Ecto neural progenitor cell (in vitro differentiated cells): ENCODE data around the gene AGFG2.
"Not testable (repeated sequence)": the region's sequence is repeated elsewhere in the genome, so short reads cannot be mapped to it uniquely, and the experiment has no call there.

Source experiments
- DNase-seq: peaks from one replicate; pipeline ENCODE4 v3.0.0-alpha.2; 2018; ENCODE audit warnings: low spot score

The AGFG2 gene

GRCh38 chr7:100520138-100520537 lies 18.9 kb upstream of the AGFG2 start:
- DNase-seq: no peak

GRCh38 chr7:100521076-100521475 lies 17.9 kb upstream of the AGFG2 start:
- no peak for DNase-seq

GRCh38 chr7:100521909-100522593 lies 17.0 kb upstream of the AGFG2 start:
- DNase-seq: not testable (repeated sequence)

- DNase-seq: not testable (repeated sequence)
Observed at GRCh38 chr7:100523192-100523591, 15.8 kb upstream of the AGFG2 start.

- not testable (repeated sequence) for DNase-seq
Observed at GRCh38 chr7:100528108-100528866, 10.7 kb upstream of the AGFG2 start.

- DNase-seq: no peak
Observed at GRCh38 chr7:100532165-100533022, 6.6 kb upstream of the AGFG2 start.

GRCh38 chr7:100535982-100536381 lies 3.0 kb upstream of the AGFG2 start:
- not testable (repeated sequence) for DNase-seq

GRCh38 chr7:100536695-100537094 lies 2.3 kb upstream of the AGFG2 start:
- not testable (repeated sequence) for DNase-seq

GRCh38 chr7:100538348-100538653 lies 702 bp upstream of the AGFG2 start:
- DNase-seq: no peak

- no peak for DNase-seq
Observed at GRCh38 chr7:100539436-100540006, 518 bp downstream of the AGFG2 start.

GRCh38 chr7:100540073-100540723 lies 1.2 kb downstream of the AGFG2 start:
- no peak for DNase-seq

- not testable (repeated sequence) for DNase-seq
Observed at GRCh38 chr7:100541309-100541708, 2.3 kb downstream of the AGFG2 start.

GRCh38 chr7:100543586-100543985 lies 4.6 kb downstream of the AGFG2 start:
- DNase-seq: no peak

GRCh38 chr7:100544386-100544785 lies 5.4 kb downstream of the AGFG2 start:
- no peak for DNase-seq

- DNase-seq: no peak
Observed at GRCh38 chr7:100544967-100545359, 6.0 kb downstream of the AGFG2 start.

- DNase-seq: no peak
Observed at GRCh38 chr7:100545360-100546128, 6.5 kb downstream of the AGFG2 start.

GRCh38 chr7:100546129-100546925 lies 7.3 kb downstream of the AGFG2 start:
- no peak for DNase-seq

GRCh38 chr7:100546926-100547800 lies 8.2 kb downstream of the AGFG2 start:
- no peak for DNase-seq

GRCh38 chr7:100547872-100548271 lies 8.9 kb downstream of the AGFG2 start:
- no peak for DNase-seq
